Activated T-helper 1 cell treated with anti-CD3 and anti-CD28 coated beads, Interleukin-12 subunit alpha, Interleukin-12 subunit beta, Interleukin-2, Interleukin-4 antibody, amounts not matched to agents 30 ng/mL and 10 ng/mL and 1 ng/mL, durations not matched to agents 14 hours and 24 hours and 36 hours (primary cell): ENCODE measurements around the gene PARN. TPM values are rescaled to one million over a fixed set of nuclear protein-coding genes. Genes with fewer than 3 reads are reported as not detected.
A peak's percentile ranks its signal among the peaks of the same experiment; 100 is the strongest.

Experiments
- DNase-seq: peaks from one replicate; pipeline ENCODE4 v3.0.0; 2021; ENCODE audit warnings: low spot score
- H3K27ac Mint-ChIP-seq: one replicate; pipeline ENCODE4 v1.8.0; 2021; ENCODE audit warnings: mild to moderate bottlenecking, mixed read lengths
- H3K27me3 Mint-ChIP-seq: one replicate; pipeline ENCODE4 v1.8.0; 2022; ENCODE audit warnings: mild to moderate bottlenecking, moderate library complexity, mixed read lengths; ENCODE audit not compliant: insufficient read depth
- H3K36me3 Mint-ChIP-seq: one replicate; pipeline ENCODE4 v1.8.0; 2021; ENCODE audit warnings: low read depth, mixed read lengths
- H3K4me1 Mint-ChIP-seq: one replicate; pipeline ENCODE4 v1.8.0; 2021; ENCODE audit warnings: low read depth, mixed read lengths
- H3K4me3 Mint-ChIP-seq: one replicate; pipeline ENCODE4 v1.8.0; 2021; ENCODE audit warnings: mild to moderate bottlenecking, moderate library complexity, mixed read lengths
- H3K9me3 Mint-ChIP-seq: one replicate; pipeline ENCODE4 v1.8.0; 2021; ENCODE audit warnings: mixed read lengths
- intact Hi-C: fragments of 100-400 bp; cut with micrococcal nuclease; formaldehyde crosslinking; loops from one replicate; pipeline ENCODE4 v1.15.1; 2024
- total RNA-seq: library from RNA; stranded (reverse); gene quantifications from 2 replicates; pipeline ENCODE4 v1.2.3, GENCODE V29; 2022

PARN gene
- 54.2 and 55.4 TPM in 2 replicates for total RNA-seq

GRCh38 chr16:14629919-14630619 lies at the start of gene PARN:
PARN (minus strand) TSS chr16:14630260; CDS start chr16:14630125, 135 bp downstream.
- H3K27ac Mint-ChIP-seq: peak within 1 kb of the TSS; percentile 98
- peaks cover 27% of the 10 kb centered on the region for H3K36me3 Mint-ChIP-seq
- no peaks in the 10 kb centered on the region for H3K27me3 Mint-ChIP-seq
- H3K4me1 Mint-ChIP-seq: peaks cover 46% of the 10 kb centered on the region
- peak; percentile 97 for DNase-seq
- peaks cover 4% of the 10 kb centered on the region for H3K9me3 Mint-ChIP-seq
- H3K4me3 Mint-ChIP-seq: peak within 1 kb of the TSS; percentile 98
- intact Hi-C loops: loop anchor here (1.0 to 5.0 kb wide), 6 partner anchors 278 to 1012 kb away; partner anchors contain the start of genes ERCC4 and MARF1

GRCh38 chr16:14678748-14679497 lies 48.9 kb upstream of the PARN start:
- Mint-ChIP-seq H3K36me3 (no peaks in the 10 kb centered on the region), H3K4me3 (no peak overlapping the region), H3K9me3 (peaks cover 5% of the 10 kb centered on the region), H3K27ac (no peak overlapping the region), H3K4me1 (no peaks in the 10 kb centered on the region), H3K27me3 (peaks cover 3% of the 10 kb centered on the region)
- intact Hi-C loops: no loop called here
- DNase-seq: no peak

DNA sequence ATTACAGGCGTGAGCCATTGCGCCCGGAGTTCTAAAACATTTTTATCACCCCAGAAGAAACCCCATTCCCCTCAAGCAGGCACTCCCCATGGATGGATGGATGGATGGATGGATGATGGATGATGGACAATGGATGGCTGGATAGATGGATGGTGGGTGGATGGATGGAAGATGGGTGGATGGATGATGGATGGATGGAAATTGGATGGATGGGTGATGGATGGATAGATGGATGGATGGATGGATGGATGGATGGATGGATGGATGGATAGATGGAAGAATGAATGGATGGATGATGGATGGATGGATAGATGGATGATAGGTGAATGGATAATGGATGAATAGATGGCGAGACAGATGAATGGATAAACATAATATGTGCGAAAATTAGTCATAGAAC lies 47.6 kb upstream of the PARN start:
- Mint-ChIP-seq H3K4me3 (no peak overlapping the region), H3K9me3 (peaks cover 5% of the 10 kb centered on the region), H3K36me3 (peaks cover under 1% of the 10 kb centered on the region), H3K27me3 (no peaks in the 10 kb centered on the region), H3K4me1 (peaks cover 2% of the 10 kb centered on the region), H3K27ac (no peak overlapping the region)
- intact Hi-C loops: no loop called here
- no peak for DNase-seq

DNA sequence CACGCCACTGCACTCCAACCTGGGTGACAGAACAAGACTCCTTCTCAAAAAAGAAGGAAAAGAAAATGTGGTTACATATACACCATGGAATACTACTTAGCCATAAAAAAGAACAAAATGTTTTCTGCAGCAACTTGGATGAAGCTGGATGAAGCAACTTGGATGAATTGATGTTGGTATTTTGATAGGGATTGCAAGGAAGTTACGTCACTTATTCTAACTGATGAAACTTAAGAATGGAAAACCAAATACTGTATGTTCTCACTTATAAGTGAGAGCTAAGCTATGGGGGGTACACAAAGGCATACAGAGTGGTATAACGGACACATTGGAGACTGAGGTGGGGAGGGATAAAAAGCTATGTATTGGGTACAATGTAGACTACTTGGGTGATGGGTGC lies 46.6 kb upstream of the PARN start:
- intact Hi-C loops: no loop called here
- H3K4me3 Mint-ChIP-seq: no peak overlapping the region

DNA sequence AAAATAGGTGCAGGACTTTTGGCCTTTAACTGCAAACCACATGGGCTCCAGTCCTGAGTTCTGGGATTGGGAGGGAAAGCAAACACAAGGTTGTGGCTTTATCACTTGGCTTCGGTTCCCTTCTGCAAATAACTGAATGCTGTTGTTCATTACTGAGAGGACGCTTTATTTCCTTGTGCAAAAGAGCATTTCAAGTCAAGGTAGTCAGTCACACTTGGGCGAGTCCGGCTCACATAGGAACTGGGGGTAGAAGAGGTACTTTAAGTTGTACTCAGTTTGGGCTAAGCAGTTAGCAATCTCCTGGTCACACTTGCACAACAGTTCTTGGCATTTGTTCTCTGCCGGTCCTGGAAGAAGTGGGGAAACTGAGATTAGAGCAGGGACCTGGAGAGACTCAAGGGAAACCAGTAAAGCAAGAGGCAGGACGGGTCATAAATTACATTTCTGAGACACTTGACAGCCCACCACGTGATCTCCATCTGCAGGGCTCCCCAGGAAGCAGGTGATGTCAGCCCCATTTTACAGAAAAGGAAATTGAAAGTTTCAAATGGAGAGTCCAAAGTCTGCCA lies 42.4 kb upstream of the PARN start:
- Mint-ChIP-seq H3K4me1 (peaks cover 9% of the 10 kb centered on the region), H3K27ac (peak overlapping the region; percentile 3), H3K4me3 (no peak overlapping the region), H3K36me3 (peaks cover 19% of the 10 kb centered on the region), H3K27me3 (no peaks in the 10 kb centered on the region), H3K9me3 (peaks cover 5% of the 10 kb centered on the region)
- intact Hi-C loops: no loop called here
- no peak for DNase-seq

More for the DNA sequence above, 46.6 kb upstream of the PARN start:
- Mint-ChIP-seq H3K36me3 (peaks cover 6% of the 10 kb centered on the region), H3K27ac (no peak overlapping the region), H3K27me3 (no peaks in the 10 kb centered on the region), H3K4me1 (peaks cover 9% of the 10 kb centered on the region), H3K9me3 (peaks cover 5% of the 10 kb centered on the region)
- no peak for DNase-seq

DNA sequence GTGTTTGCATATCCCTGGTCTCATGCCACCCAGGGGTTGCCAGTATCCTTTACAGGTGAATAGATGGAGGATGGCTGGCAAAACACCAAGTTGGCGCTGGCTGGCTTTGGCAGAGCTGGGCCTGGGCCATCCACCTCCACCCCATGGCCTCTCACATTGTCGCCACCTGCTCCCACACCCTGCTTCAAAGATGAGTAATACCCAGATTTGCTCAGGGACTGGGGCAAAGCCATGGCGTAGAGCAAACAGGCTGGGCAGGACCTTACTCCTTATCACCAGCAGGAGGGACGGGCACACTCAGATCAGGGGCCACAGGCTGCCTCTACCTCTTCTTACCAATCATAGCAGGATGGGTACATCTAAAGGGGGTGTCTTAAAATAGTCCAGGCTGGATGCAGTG lies 39.7 kb upstream of the PARN start:
- Mint-ChIP-seq H3K27ac (no peak overlapping the region), H3K4me3 (no peak overlapping the region), H3K9me3 (no peaks in the 10 kb centered on the region), H3K4me1 (peaks cover 9% of the 10 kb centered on the region), H3K36me3 (peaks cover 35% of the 10 kb centered on the region), H3K27me3 (no peaks in the 10 kb centered on the region)
- intact Hi-C loops: no loop called here
- no peak for DNase-seq

DNA sequence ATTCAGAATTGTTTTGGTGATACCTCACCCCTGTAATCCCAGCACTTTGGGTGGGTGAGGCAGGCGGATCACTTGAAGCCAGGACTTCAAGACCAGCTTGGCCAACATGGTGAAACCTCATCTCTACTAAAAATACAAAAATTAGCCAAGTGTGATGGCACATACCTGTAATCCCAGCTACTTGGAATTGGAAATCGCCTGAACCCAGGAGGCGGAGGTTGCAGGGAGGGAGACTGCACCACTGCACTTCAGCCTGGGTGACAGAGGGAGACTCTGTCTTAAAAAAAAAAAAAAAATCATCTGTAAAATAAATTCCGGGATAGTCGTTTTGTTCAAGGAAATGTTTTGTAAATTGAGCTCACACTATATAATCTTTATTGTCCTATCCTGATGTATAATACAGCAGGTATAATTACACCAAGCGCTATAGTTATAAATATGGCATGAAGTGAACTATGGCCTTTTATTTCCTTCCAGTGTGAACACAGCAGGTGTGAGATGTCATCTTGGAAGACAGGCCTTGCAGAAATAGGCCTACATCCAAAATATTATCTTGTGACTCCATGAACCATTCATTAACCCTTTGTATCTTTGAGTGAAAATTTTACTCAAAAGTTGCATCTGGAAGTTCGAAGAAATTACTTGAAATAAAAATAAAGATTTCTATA lies 38.6 kb upstream of the PARN start:
- Mint-ChIP-seq H3K4me3 (no peak overlapping the region), H3K27ac (no peak overlapping the region), H3K9me3 (no peaks in the 10 kb centered on the region), H3K4me1 (peaks cover 9% of the 10 kb centered on the region), H3K27me3 (no peaks in the 10 kb centered on the region), H3K36me3 (peaks cover 44% of the 10 kb centered on the region)
- no peak for DNase-seq
- intact Hi-C loops: no loop called here

DNA sequence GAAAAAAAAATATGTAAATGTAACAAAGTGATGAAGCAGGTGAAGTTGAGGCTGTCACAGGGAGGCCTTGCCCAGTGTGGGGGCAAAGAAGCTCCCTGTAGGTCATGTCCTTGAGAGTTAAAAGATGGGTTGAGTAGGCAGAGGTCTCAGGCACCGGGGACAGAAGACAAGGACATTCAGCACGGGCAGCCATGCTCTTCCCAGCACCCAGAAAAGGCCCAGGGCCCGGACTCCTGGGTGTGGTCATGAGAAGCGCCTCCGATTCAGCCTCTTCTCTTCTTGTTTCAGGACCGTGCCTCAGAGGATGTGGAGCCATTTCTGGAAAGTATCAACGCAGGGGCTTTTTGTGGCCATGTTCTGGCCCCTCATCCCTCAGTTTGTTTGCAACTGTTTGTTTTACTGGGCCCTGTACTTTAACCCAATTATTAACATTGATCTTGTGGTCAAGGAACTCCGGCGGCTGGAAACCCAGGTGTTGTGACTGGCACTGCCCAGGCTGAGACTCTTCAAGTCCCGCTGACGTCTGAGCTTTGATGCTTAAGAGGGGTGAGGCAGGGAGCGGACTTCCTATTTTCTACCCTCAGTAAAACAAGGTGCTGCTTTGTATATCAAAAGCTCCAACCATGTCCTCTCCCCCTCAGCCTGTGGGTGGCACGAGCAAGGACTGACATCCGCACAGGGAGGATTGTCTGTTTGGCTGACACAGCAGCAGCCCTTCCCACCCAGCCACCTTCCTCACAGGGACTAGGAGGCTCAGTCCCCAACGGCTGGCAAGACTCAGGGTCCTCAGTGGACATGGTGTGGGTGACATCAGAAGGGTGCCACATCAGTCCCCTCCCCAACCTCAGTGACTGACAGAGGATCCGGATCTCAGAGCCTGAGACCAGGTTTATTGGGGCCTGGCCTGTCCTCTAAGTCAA lies 37.5 kb upstream of the PARN start:
- Mint-ChIP-seq H3K4me1 (peaks cover 8% of the 10 kb centered on the region), H3K9me3 (no peaks in the 10 kb centered on the region), H3K36me3 (peaks cover 48% of the 10 kb centered on the region), H3K27ac (no peak overlapping the region), H3K4me3 (no peak overlapping the region), H3K27me3 (no peaks in the 10 kb centered on the region)
- intact Hi-C loops: no loop called here
- no peak for DNase-seq

GRCh38 chr16:14658063-14658462 lies 28.0 kb upstream of the PARN start:
- intact Hi-C loops: no loop called here
- H3K4me1 Mint-ChIP-seq: peaks cover 7% of the 10 kb centered on the region
- peak overlapping the region; percentile 75 for H3K27ac Mint-ChIP-seq
- no peaks in the 10 kb centered on the region for H3K27me3 Mint-ChIP-seq
- H3K4me3 Mint-ChIP-seq: no peak overlapping the region
- no peak for DNase-seq
- H3K36me3 Mint-ChIP-seq: peaks cover 37% of the 10 kb centered on the region
- no peaks in the 10 kb centered on the region for H3K9me3 Mint-ChIP-seq

GRCh38 chr16:14652726-14653125 lies 22.7 kb upstream of the PARN start:
- H3K4me3 Mint-ChIP-seq: no peak overlapping the region
- intact Hi-C loops: no loop called here
- no peak for DNase-seq
- peaks cover 37% of the 10 kb centered on the region for H3K36me3 Mint-ChIP-seq
- peak overlapping the region; percentile 76 for H3K27ac Mint-ChIP-seq
- peaks cover 6% of the 10 kb centered on the region for H3K4me1 Mint-ChIP-seq
- H3K27me3 Mint-ChIP-seq: no peaks in the 10 kb centered on the region
- no peaks in the 10 kb centered on the region for H3K9me3 Mint-ChIP-seq

- intact Hi-C loops: no loop called here
- no peak overlapping the region for H3K4me3 Mint-ChIP-seq
- DNase-seq: no peak
- H3K4me1 Mint-ChIP-seq: peaks cover 4% of the 10 kb centered on the region
- H3K27me3 Mint-ChIP-seq: no peaks in the 10 kb centered on the region
- peak overlapping the region; percentile 10 for H3K27ac Mint-ChIP-seq
- H3K36me3 Mint-ChIP-seq: peaks cover 32% of the 10 kb centered on the region
- no peaks in the 10 kb centered on the region for H3K9me3 Mint-ChIP-seq
Observed at GRCh38 chr16:14650629-14651028, 20.6 kb upstream of the PARN start.

DNA sequence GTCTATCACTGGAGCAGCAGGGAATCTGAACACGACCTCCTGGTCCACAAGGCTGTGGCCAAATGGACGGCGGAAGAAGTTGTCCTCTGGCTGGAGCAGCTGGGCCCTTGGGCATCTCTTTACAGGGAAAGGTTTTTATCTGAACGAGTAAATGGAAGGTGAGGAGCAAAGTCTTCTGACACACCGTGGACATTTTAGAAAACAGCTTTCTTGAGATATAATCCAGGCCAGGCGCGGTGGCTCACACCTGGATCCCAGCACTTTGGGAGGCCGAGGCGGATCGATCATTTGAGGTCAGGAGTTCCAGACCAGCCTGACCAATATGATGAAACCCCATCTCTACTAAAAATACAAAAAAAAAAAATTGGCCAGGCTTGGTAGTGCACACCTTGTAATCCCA lies 19.8 kb upstream of the PARN start:
- intact Hi-C loops: no loop called here
- H3K4me3 Mint-ChIP-seq: no peak overlapping the region
- no peaks in the 10 kb centered on the region for H3K9me3 Mint-ChIP-seq
- no peaks in the 10 kb centered on the region for H3K27me3 Mint-ChIP-seq
- DNase-seq: no peak
- peaks cover 4% of the 10 kb centered on the region for H3K4me1 Mint-ChIP-seq
- H3K27ac Mint-ChIP-seq: peak overlapping the region; percentile 48
- peaks cover 33% of the 10 kb centered on the region for H3K36me3 Mint-ChIP-seq
